Astrocyte of the cerebellum (primary cell): ENCODE data around the gene TNFRSF4.

Experiments
- DNase-seq: peaks from one replicate; pipeline ENCODE4 v3.0.0-alpha.2; 2011; ENCODE audit warnings: low read depth
- H3K4me3 ChIP-seq: 2 replicates; pipeline ENCODE4 v1.5.1; 2011; ENCODE audit warnings: mild to moderate bottlenecking, low read depth, low read length, moderate library complexity
- in situ Hi-C: cut with HindIII; loops from 2 replicates; pipeline ENCODE4 v1.10.0; 2017; ENCODE audit warnings: low sequenced_read_pairs
- TF ChIP-seq, protein P1 (sequence below): IDR thresholded peaks from 2 replicates; pipeline ENCODE4 v1.5.1; 2012; ENCODE audit warnings: low read length, low read depth, moderate library complexity, mild to moderate bottlenecking; ENCODE audit errors: missing control alignments

TNFRSF4 gene

GRCh38 chr1:1245178-1245816 is 31.3 kb upstream of the TNFRSF4 start:
- in situ Hi-C loops = no loop called here
- no peak for DNase-seq
- TF ChIP-seq, protein P1, sequence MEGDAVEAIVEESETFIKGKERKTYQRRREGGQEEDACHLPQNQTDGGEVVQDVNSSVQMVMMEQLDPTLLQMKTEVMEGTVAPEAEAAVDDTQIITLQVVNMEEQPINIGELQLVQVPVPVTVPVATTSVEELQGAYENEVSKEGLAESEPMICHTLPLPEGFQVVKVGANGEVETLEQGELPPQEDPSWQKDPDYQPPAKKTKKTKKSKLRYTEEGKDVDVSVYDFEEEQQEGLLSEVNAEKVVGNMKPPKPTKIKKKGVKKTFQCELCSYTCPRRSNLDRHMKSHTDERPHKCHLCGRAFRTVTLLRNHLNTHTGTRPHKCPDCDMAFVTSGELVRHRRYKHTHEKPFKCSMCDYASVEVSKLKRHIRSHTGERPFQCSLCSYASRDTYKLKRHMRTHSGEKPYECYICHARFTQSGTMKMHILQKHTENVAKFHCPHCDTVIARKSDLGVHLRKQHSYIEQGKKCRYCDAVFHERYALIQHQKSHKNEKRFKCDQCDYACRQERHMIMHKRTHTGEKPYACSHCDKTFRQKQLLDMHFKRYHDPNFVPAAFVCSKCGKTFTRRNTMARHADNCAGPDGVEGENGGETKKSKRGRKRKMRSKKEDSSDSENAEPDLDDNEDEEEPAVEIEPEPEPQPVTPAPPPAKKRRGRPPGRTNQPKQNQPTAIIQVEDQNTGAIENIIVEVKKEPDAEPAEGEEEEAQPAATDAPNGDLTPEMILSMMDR = no peak
- H3K4me3 ChIP-seq = no peak overlapping the region

DNA sequence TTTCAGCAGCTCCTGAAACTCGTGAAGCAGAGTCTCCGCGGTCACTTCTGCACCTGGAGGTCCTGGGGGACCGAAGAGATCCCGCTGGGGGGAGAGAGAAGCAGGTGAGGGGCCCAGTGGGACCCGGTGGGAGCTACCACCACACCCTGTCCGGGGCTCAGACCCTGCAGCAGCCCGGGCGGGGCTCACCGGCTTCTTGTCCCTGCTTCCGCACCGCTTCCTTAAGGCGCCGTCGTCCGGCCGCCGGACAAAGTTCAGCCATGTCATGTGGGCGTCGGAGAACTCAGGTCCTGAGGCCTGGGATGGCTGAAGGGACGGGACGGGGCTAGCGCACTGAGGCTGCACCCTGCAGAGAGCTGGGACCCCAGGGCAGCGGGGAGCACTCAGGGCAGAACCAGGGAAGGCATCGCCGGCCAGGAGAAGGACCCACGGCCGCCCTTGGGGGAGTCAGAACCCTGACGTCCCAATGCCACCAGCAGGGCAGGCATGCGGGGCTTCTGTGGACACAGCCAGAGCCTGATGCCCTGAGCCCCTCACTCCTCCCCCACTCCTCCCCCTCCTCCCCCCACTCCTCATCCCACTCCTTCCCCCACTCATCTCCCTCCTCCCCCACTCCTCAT is 30.3 kb upstream of the TNFRSF4 start:
- H3K4me3 ChIP-seq = no peak overlapping the region
- in situ Hi-C loops = no loop called here
- DNase-seq = no peak
- TF ChIP-seq, protein P1 = no peak

DNA sequence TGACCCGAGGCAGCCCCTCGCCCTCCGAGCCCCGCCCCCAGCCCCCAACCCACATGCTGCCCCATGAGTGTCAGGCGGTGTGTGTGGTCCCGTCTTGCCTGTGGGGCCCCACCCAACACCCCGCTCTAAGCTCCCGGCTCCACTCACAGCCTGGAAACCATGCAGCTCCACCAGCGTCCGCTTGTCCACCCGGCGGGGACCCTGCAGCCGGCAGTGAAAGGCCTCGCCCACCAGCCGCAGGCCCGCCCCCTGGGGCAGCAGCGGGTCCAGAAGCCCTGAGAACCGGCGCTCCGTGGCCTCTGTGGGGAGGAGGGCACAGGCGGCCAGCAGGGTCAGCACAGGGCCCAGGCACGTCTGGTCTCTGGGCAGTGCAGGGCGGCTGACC is 29.8 kb upstream of the TNFRSF4 start:
- in situ Hi-C loops = no loop called here

DNA sequence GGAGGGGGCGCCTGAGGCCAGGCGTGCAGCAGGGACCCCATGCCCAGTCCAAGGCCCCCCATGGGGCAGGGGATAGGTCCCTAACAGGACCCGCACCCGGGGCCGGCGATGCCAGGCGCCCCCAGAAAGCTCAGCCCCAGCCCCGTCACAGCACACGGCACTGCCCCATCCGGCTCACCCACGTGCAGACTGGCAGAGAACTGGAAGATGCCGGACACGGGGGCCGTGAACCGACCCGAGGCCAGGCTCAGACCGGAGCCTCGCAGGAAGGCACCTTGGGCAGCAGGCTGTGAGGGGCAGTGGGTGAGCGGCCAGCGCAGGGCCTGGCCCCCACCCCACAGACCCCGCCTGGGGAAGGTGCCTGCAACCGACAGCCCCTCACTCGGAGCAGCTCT is 29.3 kb upstream of the TNFRSF4 start:
- H3K4me3 ChIP-seq = no peak overlapping the region
- no peak for DNase-seq
- in situ Hi-C loops = no loop called here
- TF ChIP-seq, protein P1 = no peak

More for the DNA sequence above, 29.8 kb upstream of the TNFRSF4 start:
- DNase-seq = no peak
- H3K4me3 ChIP-seq = no peak overlapping the region
- TF ChIP-seq, protein P1 = no peak

GRCh38 chr1:1242461-1243265 is 28.7 kb upstream of the TNFRSF4 start:
- DNase-seq = no peak
- TF ChIP-seq, protein P1 = no peak
- no peak overlapping the region for H3K4me3 ChIP-seq
- in situ Hi-C loops = no loop called here

GRCh38 chr1:1241588-1242219 is 27.8 kb upstream of the TNFRSF4 start:
- in situ Hi-C loops = no loop called here
- no peak for DNase-seq
- H3K4me3 ChIP-seq = no peak overlapping the region
- TF ChIP-seq, protein P1 = no peak
